Anterior cingulate cortex (tissue), 58 donors: ENCODE data around the gene GP5.
A peak's percentile ranks its signal among the peaks of the same experiment; 100 is the strongest.

Source experiments
- DNase-seq, 58 donors: peaks; one replicate each; lab custom pipeline; 2025; lab: John Stamatoyannopoulos, UW

The GP5 gene

GRCh38 chr3:194379651-194380050 is 19.4 kb downstream of the GP5 start:
- no peak for DNase-seq

DNA sequence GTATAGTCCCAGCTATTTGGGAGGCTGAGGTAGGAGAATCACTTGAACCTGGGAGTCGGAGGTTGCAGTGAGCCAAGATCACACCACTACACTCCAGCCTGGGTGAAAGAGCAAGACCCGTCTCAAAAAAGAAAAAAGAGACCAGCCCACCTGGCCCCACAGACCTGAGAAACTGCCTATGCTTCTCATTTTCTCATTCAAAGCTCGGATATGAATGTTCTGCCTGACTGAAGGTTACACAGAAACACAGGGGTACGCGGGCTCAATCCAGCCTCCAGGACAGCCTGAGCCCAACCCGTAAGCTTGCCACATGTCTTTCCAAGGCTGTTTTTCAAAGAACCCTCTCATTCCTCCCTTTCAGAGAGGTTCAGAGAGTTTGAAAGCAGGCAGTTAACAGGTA is 19.8 kb downstream of the GP5 start:
- no peak for DNase-seq

- no peak for DNase-seq
Observed at GRCh38 chr3:194377708-194378107, 21.4 kb downstream of the GP5 start.

DNA sequence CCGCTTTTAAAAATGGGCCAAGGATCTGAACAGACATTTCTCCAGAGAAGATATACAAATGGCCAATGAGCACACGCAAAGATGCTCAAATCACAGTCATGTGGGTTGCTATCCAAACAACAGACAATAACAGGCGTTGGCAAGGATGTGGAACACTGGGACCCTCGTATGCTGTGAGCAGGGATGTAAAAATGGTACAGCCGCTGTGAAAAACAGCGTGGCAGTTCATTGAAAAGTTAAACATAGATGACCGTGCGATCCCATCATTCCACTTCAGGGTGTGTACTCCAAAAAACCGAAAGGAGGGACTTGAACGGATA is 22.9 kb downstream of the GP5 start:
- no peak for DNase-seq

GRCh38 chr3:194375473-194376240 is 23.4 kb downstream of the GP5 start:
- DNase-seq, result no peak

DNA sequence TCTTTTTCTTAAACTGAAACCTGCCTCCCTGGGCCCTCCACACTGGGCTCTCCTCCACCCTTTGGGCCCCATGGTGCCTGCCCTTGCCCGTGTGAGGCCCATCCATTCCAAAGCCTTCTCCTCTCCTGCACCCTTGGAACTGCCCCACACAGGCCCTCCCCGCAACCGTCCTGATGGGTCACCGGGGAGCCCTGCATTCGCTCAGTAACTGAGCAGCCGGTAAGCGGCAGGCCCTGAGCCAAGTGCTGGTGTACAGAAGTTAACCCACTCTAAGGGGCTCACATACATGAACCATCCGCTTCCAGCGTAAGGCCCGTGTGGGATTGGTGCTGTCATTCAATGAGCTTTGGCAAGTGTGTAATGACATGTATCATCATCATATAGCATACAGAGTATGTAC is 24.1 kb downstream of the GP5 start:
- no peak for DNase-seq

DNA sequence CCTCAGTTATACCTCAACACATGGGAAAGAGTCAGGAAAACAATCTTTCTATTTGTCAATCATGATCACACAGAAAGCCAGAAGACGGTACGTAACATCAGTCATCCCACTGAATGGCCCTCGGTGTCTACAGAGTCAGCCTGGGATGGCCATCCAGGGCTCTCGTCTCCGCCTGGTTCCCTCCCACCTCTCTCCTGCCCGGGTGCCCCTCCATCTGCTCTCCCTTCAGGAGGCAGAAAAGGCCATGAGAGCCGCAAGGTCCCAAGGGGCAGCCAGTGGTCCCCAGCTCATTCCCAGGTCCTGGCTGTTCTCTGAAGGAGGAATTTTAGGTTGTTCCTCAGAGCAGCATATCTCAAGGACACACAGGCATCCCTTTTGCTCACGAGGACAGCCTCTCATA is 25.2 kb downstream of the GP5 start:
- DNase-seq, result no peak

DNA sequence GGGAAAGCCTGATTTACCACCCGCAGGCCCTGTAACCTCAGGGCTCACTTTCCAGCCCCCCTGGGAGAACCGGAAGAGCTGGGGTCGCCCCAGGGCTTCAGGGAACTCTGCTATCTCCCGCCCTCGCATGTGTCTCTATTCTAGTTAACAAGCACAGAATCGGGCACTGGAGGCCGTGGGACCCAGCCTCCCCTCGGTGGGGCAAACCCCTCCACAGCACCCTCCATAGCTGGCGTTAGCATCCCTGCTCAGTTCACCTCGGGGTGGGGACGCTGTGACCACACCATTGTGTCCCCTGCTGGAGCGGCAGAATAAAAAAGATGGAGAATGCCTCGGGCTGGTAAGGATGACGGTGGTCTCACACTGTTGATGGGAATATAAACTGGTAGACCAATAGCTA is 26.0 kb downstream of the GP5 start:
- no peak for DNase-seq

- no peak for DNase-seq
Observed at GRCh38 chr3:194370753-194371152, 28.3 kb downstream of the GP5 start.

DNA sequence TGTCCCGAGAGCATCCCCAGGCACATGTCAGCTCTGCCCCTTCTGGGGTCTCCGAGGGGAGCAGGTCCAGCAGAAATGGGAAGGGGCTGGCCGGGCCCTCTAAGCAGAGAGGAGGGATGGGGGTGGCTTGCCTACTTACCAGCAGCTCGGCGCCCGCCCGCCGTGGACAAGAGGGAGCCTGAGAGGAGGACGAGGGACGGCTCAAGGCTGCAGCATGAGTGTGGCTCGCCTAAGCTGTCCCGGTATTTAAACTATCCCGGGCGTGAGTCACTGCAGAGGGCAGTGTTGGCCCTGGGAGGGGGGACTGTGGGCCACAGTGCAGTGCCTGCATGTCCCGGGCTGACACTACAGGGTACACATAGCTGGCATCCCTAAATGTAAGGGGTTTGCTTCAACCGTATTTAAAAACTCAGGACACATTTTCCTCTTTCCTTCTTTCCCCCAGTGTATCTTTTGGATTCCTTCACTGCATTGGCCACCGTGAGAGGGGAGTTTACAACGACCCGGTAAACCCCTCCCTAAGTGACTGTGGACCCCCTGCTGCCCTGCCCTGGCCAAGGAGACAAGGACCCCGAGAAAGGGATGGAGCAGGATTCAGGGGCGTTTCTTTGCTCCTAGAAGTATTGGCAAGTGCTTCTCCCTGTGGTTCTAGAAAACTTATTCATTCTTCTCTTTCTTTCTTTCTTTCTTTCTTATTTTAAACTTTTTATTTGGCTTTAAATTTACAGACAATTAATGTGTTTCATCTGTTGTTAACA is 29.4 kb downstream of the GP5 start, which contains the start of gene LRRC15:
LRRC15 (minus strand) TSS at position 222 of the 758 bp plus-strand sequence. CDS start 8,700 bp downstream, outside the sequence.
- DNase-seq, result no peak

DNA sequence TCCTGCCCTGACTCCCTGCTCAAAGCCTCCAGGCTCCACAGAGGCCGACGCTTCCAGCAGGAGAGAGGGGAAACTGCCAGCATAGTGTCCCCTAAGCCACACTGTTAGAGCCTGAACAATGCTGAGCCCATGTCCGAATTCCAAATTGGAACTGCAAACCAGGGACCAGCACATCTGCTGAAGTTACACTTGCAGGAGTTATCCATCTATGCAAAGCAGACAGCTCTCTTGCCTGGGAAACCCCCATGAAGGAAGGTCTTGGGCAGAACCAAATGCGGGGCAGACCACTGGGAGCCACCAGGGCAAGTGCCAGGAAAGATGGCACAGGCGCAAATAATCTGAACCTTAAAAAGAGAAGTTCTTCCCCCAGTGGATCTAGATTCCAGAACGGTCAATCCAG is 30.1 kb downstream of the GP5 start:
- no peak for DNase-seq

DNA sequence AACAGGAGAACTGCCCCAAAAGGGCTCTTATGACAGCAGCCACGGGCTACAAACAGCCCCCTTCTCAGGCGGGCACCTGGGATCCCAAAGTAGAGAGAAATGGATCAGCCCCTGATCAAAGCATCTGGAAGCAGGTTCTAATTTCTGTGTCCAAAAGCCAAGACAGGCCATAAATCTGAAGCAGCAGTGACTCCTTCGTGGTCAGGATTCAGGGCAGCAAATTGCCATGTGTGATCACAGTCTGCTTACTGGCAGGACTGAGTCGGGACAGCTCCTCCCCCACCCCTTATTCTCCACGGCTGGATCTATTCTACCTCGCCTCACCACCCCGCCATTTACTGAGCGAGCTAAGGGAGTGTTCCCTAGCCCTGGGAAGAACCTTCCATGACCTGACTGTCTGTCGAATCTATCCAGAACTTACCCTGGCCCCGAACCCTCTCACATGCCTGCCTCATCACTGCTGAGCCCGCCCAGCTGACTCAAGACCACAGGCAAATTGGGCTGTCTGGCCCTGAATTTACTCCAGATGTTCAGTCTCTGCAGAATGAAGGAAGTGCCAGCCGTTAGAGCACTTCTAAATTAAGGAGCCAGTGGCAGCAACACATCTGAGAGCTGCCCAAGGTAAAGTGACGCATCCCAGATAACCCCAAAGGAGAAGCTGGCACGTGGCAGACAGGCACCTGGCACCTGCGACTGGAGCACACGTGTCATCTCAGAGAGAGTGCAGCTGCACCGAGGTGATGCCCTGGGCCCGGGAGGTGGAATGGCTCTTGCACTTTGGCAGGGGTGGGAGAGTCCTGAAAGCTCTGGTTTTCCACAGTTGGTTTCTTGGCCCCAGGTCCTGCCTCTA is 30.8 kb downstream of the GP5 start:
- no peak for DNase-seq

DNA sequence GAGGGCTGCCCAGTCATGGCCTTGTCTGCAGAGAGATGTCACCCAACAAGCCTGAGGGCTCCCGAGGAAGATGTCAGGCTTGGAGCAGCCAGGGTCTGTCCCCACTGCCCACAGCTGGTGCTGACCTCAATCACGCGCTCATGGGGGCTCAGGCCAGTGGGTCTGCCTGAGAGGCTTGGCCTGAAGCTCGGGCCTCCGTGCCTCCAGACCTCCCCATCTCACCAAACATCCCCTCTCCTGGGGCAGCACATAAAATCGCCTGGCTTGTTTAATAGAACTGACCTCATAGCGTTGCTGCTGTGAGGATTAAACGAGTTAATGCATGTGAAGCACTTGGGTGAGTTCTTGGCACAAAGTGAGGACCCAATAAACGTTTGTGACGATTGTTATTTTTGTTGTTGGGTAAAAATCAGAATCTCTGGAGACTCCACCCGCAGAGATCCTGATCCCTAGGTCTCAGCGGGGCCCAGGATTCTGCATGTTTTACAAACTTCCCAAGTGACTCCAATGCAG is 33.0 kb downstream of the GP5 start:
- DNase-seq, result no peak

DNA sequence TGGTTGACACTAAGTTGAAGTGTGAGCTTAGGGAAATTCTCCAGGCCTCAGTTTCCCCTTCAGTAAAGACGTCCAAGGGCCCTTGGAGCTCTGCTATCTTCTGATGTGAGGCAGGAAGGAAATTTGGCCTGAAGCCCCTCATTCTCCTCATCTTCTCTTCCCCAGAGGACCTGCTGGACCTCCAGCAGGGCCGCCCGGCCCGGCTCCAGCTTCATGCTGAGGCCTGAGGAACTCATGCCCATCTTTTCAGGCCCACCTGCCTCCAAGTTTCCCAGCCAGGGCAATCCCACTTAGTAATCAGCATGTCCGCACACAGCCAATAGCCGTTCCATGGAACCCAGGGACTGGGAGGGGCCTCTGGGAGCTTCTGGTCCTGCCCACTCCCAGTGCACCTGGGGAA is 33.5 kb downstream of the GP5 start:
- no peak for DNase-seq

DNA sequence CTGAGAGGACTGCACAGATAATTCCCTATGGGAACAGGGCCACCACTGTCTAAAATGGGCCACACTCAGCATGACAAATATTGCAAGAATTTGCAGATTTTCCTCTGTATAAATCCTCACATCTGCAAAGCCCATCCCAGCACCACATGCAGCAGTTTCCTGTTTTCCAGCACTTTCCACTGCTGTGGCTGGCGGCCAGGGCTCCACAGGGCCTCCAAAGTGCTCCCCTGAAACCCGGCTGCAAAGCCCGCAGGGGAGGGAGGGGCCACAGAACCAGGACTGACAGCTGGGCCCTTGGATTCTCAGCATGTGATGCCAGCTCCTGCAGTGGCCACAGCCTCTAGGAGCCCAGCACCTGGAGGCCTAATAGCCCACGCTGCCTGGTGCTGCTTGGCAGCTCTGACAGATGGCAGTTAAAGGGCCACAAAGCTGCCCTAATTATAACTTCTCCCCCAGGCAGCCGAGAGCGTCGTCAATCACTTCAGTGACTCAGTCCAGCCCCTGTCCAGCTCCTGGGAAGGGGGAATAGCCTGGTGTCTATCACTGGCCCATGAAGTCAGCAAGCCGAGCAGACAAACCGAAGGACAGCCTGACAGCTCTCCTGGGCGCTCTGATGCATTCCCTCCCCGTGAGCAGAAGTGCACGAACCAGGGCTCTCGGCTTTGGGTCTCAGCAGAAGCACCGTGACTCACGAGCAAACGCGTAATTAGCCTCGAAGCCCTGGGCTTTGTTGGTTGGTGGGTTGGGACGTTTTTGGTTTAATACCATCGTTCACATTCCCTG is 34.2 kb downstream of the GP5 start:
- DNase-seq, result peak in 9 of 58 donors; percentile 2 to 60 (median 18)

GRCh38 chr3:194364314-194364651 is 34.8 kb downstream of the GP5 start:
- DNase-seq, result no peak

GRCh38 chr3:194360568-194360967 is 38.5 kb downstream of the GP5 start:
- no peak for DNase-seq

DNA sequence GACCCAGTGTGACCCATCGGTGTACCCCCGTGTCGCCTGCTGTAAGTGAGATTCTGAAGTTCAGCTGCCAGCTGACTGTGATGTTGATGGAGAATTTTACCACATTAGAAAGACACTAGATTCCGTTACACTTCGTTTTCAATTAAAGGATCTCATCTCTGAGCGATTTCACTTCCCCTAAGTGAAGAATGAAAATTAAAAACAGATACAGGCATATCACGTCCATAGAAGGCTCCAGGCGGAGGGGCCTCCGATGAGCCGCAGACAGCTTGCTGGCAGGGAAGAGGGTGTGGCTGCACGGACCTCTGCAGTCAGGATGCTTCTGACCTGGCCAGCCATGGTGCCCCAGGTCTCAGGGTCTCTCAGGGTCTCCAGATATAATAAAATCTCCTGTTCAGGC is 41.4 kb downstream of the GP5 start:
- DNase-seq, result no peak

GRCh38 chr3:194355379-194355778 is 43.7 kb downstream of the GP5 start:
- no peak for DNase-seq

DNA sequence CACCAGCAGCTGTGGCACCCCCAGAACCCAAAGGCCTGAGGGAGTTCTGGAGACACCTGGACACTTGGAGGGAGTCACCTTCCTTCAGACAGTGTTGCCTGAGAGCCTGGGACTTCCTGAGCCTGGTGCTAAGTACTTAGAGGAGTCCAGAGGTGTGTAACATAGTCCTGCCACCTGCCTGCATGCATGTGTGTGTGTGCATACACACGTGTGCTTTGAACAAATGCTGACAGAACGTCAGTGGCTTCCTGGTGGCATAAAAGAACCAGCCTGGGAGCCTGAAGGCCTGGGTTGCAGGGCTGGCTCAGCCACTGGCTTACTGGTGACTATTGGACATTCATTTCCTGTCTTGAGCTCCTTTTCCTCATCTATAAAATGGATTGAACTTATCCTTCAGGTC is 44.8 kb downstream of the GP5 start:
- DNase-seq, result no peak
